GM20431 (cell line): ENCODE measurements around the gene ARV1.
"Not testable (repeated sequence)": the region's sequence is repeated elsewhere in the genome, so short reads cannot be mapped to it uniquely, and the experiment has no call there.

ENCODE experiments used
- in situ Hi-C: fragments of 300-500 bp; cut with MseI, MboI; formaldehyde crosslinking; loops from one replicate; pipeline ENCODE4 v1.15.0; 2020; ENCODE audit warnings: low sequenced_read_pairs; ENCODE audit not compliant: unreplicated experiment

The ARV1 gene

GRCh38 chr1:230976360-230976759 is 2.5 kb upstream of the ARV1 start:
- in situ Hi-C loops: no loop called here

- in situ Hi-C loops: no loop called here
These were observed 1.8 kb upstream of the ARV1 start for GRCh38 chr1:230976825-230977747.

GRCh38 chr1:230977761-230978490 is 968 bp upstream of the ARV1 start:
- in situ Hi-C loops: no loop called here

GRCh38 chr1:230979389-230979716 is 459 bp downstream of the ARV1 start:
- in situ Hi-C loops: no loop called here

GRCh38 chr1:230979952-230980351 is 1.1 kb downstream of the ARV1 start:
- in situ Hi-C loops: no loop called here

GRCh38 chr1:230982696-230983095 is 3.8 kb downstream of the ARV1 start:
- in situ Hi-C loops: no loop called here

GRCh38 chr1:230983811-230984210 is 4.9 kb downstream of the ARV1 start:
- in situ Hi-C loops: no loop called here

GRCh38 chr1:230984622-230985515 is 6.0 kb downstream of the ARV1 start:
- in situ Hi-C loops: not testable (repeated sequence)

GRCh38 chr1:230985711-230986110 is 6.8 kb downstream of the ARV1 start:
- in situ Hi-C loops: no loop called here

GRCh38 chr1:230986976-230987375 is 8.1 kb downstream of the ARV1 start:
- in situ Hi-C loops: no loop called here

GRCh38 chr1:230987448-230987847 is 8.6 kb downstream of the ARV1 start:
- in situ Hi-C loops: no loop called here

GRCh38 chr1:230992100-230992774 is 13.3 kb downstream of the ARV1 start:
- in situ Hi-C loops: no loop called here

- in situ Hi-C loops: no loop called here
These were observed 16.0 kb downstream of the ARV1 start for GRCh38 chr1:230994860-230995259.

- in situ Hi-C loops: no loop called here
These were observed 21.3 kb downstream of the ARV1 start for GRCh38 chr1:231000201-231000600.

- in situ Hi-C loops: no loop called here
These were observed 21.7 kb downstream of the ARV1 start for GRCh38 chr1:231000639-231001038.

GRCh38 chr1:231001892-231002291 is 23.0 kb downstream of the ARV1 start:
- in situ Hi-C loops: no loop called here

GRCh38 chr1:231007535-231007934 is 28.6 kb downstream of the ARV1 start:
- in situ Hi-C loops: not testable (repeated sequence)

GRCh38 chr1:231011360-231011759 is 32.5 kb downstream of the ARV1 start:
- in situ Hi-C loops: no loop called here

- in situ Hi-C loops: no loop called here
These were observed 33.1 kb downstream of the ARV1 start for GRCh38 chr1:231011963-231012362.
